Femur (tissue), 1 donor: Measurements from ENCODE around the gene KDM2A.
A peak's percentile ranks its signal among the peaks of the same experiment; 100 is the strongest.

Experiments
- DNase-seq: peaks from one replicate; pipeline ENCODE4 v3.0.0-alpha.2; 2017

KDM2A gene

GRCh38 chr11:67274768-67275605 is 155.9 kb downstream of the KDM2A start:
- DNase-seq, result peak; percentile 35

GRCh38 chr11:67275606-67276409 is 156.7 kb downstream of the KDM2A start:
- DNase-seq, result peak; percentile 20

- DNase-seq, result peak; percentile 79
Observed at GRCh38 chr11:67276781-67277230, 157.7 kb downstream of the KDM2A start.

GRCh38 chr11:67277231-67277961 is 158.3 kb downstream of the KDM2A start:
- DNase-seq, result peak; percentile 93

- peak; percentile 18 for DNase-seq
Observed at GRCh38 chr11:67278135-67278938, 159.3 kb downstream of the KDM2A start.

GRCh38 chr11:67278939-67279588 is 160.0 kb downstream of the KDM2A start:
- peak; percentile 19 for DNase-seq

- DNase-seq, result peak; percentile 17
Observed at GRCh38 chr11:67279589-67280340, 160.7 kb downstream of the KDM2A start.

- DNase-seq, result peak; percentile 18
Observed at GRCh38 chr11:67280341-67280787, 161.3 kb downstream of the KDM2A start.

- DNase-seq, result peak; percentile 20
Observed at GRCh38 chr11:67280788-67281551, 161.9 kb downstream of the KDM2A start.

- peak; percentile 16 for DNase-seq
Observed at GRCh38 chr11:67281552-67282150, 162.6 kb downstream of the KDM2A start.

GRCh38 chr11:67282155-67282875 is 163.3 kb downstream of the KDM2A start:
- peak; percentile 15 for DNase-seq

- DNase-seq, result no peak
Observed at GRCh38 chr11:67282876-67283371, 163.9 kb downstream of the KDM2A start.

GRCh38 chr11:67283481-67283963 is 164.5 kb downstream of the KDM2A start:
- no peak for DNase-seq

GRCh38 chr11:67284811-67285540 is 165.9 kb downstream of the KDM2A start:
- DNase-seq, result no peak

GRCh38 chr11:67285541-67286498 is 166.8 kb downstream of the KDM2A start:
- DNase-seq, result no peak

GRCh38 chr11:67286621-67287333 is 167.7 kb downstream of the KDM2A start:
- DNase-seq, result no peak
